IMR-90 (cell line): ENCODE data around the gene ANKH. TPM values are rescaled to one million over a fixed set of nuclear protein-coding genes. Genes with fewer than 3 reads are reported as not detected.

Experiments used
- ATAC-seq: fragments of 200-7000 bp; cut with Tn5 transposase; 2 replicates; pipeline ENCODE4 v1.9.1; 2020; ENCODE audit warnings: low read depth, mild to moderate bottlenecking, moderate library complexity
- BruUV-seq: library from RNA; stranded (reverse); fragments of 400-500 nt; replicated peaks from 2 replicates; lab custom pipeline; 2021; lab: Mats Ljungman, UMichigan
- CTCF ChIA-PET: fragments of 300-600 bp; formaldehyde crosslinking; extraction: SDS; loops from one replicate; lab custom pipeline; 2021; ENCODE audit warnings: antibody characterized with exemption; lab: Yijun Ruan, JAX
- POLR2A ChIA-PET: fragments of 300-600 bp; sonication (Branson Sonifier 250); formaldehyde crosslinking; loops from one replicate; lab custom pipeline; 2022; ENCODE audit warnings: antibody characterized with exemption; ENCODE audit not compliant: unreplicated experiment; lab: Charles Lee
- DNase-seq: peaks from one replicate; pipeline ENCODE4 v3.0.0; 2013
- H2AFZ ChIP-seq: replicated peaks from 2 replicates; pipeline ENCODE3; 2013; ENCODE audit warnings: low read length, mild to moderate bottlenecking; ENCODE audit not compliant: poor library complexity
- H2AK5ac ChIP-seq: 2 replicates; pipeline ENCODE4 v1.6.1; 2013; ENCODE audit warnings: low read depth, low read length, inconsistent platforms
- H2AK9ac ChIP-seq: replicated peaks from 2 replicates; pipeline ENCODE3; 2013; ENCODE audit warnings: mild to moderate bottlenecking, low read depth, low read length, moderate library complexity; ENCODE audit not compliant: poor library complexity
- H2BK120ac ChIP-seq: 2 replicates; pipeline ENCODE4 v1.6.1; 2013; ENCODE audit warnings: low read depth, low read length, inconsistent platforms
- H2BK15ac ChIP-seq: 3 replicates; pipeline ENCODE4 v1.6.1; 2013; ENCODE audit warnings: low read depth, low read length, inconsistent platforms
- H2BK20ac ChIP-seq: 2 replicates; pipeline ENCODE4 v1.6.1; 2013; ENCODE audit warnings: low read depth, mild to moderate bottlenecking, inconsistent platforms, low read length, moderate library complexity
- H2BK5ac ChIP-seq: 2 replicates; pipeline ENCODE4 v1.6.1; 2013; ENCODE audit warnings: mild to moderate bottlenecking, low read depth, low read length, inconsistent platforms; ENCODE audit not compliant: poor library complexity, severe bottlenecking
- H3K14ac ChIP-seq: replicated peaks from 2 replicates; pipeline ENCODE4 v1.6.1; 2013; ENCODE audit warnings: low read depth, low read length, inconsistent platforms
- H3K18ac ChIP-seq: 2 replicates; pipeline ENCODE4 v1.6.1; 2013; ENCODE audit warnings: low read depth, low read length, control low read depth
- H3K23ac ChIP-seq: 2 replicates; pipeline ENCODE4 v1.6.1; 2013; ENCODE audit warnings: low read depth, low read length, inconsistent platforms
- H3K27ac ChIP-seq: 2 replicates; pipeline ENCODE4 v1.5.1; 2013; ENCODE audit warnings: mild to moderate bottlenecking, control low read depth, low read length; ENCODE audit not compliant: insufficient read depth
- H3K27me3 ChIP-seq: 2 replicates; pipeline ENCODE4 v1.6.1; 2013; ENCODE audit warnings: low read length; ENCODE audit not compliant: control insufficient read depth, insufficient read depth
- H3K36me3 ChIP-seq: 2 replicates; pipeline ENCODE4 v1.6.1; 2013; ENCODE audit warnings: low read length, mixed read lengths; ENCODE audit not compliant: control insufficient read depth, insufficient read depth
- H3K4ac ChIP-seq: 2 replicates; pipeline ENCODE4 v1.6.1; 2013; ENCODE audit warnings: low read depth, low read length, inconsistent platforms
- H3K4me1 ChIP-seq: 2 replicates; pipeline ENCODE4 v1.6.1; 2013; ENCODE audit warnings: low read length, mixed read lengths; ENCODE audit not compliant: control insufficient read depth, insufficient read depth
- H3K4me2 ChIP-seq: 2 replicates; pipeline ENCODE4 v1.6.1; 2013; ENCODE audit warnings: low read depth, mild to moderate bottlenecking, control low read depth, low read length, moderate library complexity
- H3K4me3 ChIP-seq: 2 replicates; pipeline ENCODE4 v1.5.1; 2013; ENCODE audit warnings: low read depth, mild to moderate bottlenecking, control low read depth, low read length, moderate library complexity; ENCODE audit not compliant: insufficient read depth
- H3K56ac ChIP-seq: 2 replicates; pipeline ENCODE4 v1.6.1; 2013; ENCODE audit warnings: low read length, inconsistent platforms; ENCODE audit not compliant: insufficient read depth; ENCODE audit errors: extremely low read depth
- H3K79me1 ChIP-seq, 2 experiments: 2 replicates each; pipeline ENCODE4 v1.6.1; 2013; ENCODE audit warnings: low read length in 2 of 2, inconsistent platforms in 1 of 2, low read depth in 1 of 2
- H3K9ac ChIP-seq: 2 replicates; pipeline ENCODE4 v1.6.1; 2013; ENCODE audit warnings: low read depth, low read length, control low read depth
- H3K9me1 ChIP-seq: 2 replicates; pipeline ENCODE4 v1.6.1; 2013; ENCODE audit warnings: low read length, inconsistent platforms; ENCODE audit not compliant: insufficient read depth
- H3K9me3 ChIP-seq: 2 replicates; pipeline ENCODE4 v1.6.1; 2013; ENCODE audit warnings: low read length; ENCODE audit not compliant: control insufficient read depth, insufficient read depth
- H4K20me1 ChIP-seq: 2 replicates; pipeline ENCODE4 v1.6.1; 2013; ENCODE audit warnings: low read length, inconsistent platforms; ENCODE audit not compliant: insufficient read depth
- H4K5ac ChIP-seq: 2 replicates; pipeline ENCODE4 v1.6.1; 2013; ENCODE audit warnings: mild to moderate bottlenecking, low read depth, low read length, control low read depth
- H4K8ac ChIP-seq, 2 experiments: 2 replicates each; pipeline ENCODE4 v1.6.1; 2013; ENCODE audit warnings: low read depth in 2 of 2, low read length in 2 of 2, control low read depth in 1 of 2, inconsistent platforms in 1 of 2
- H4K91ac ChIP-seq: 2 replicates; pipeline ENCODE4 v1.6.1; 2013; ENCODE audit warnings: low read depth, low read length, inconsistent platforms; ENCODE audit not compliant: insufficient read depth
- BHLHE40 ChIP-seq: fragments of 150-350 bp; IDR thresholded peaks from 2 replicates; pipeline ENCODE4 v1.6.1; 2016; ENCODE audit warnings: mild to moderate bottlenecking, low read depth, low read length
- CEBPB ChIP-seq: IDR thresholded peaks from 2 replicates; pipeline ENCODE4 v1.6.1; 2012; ENCODE audit warnings: low read depth, low read length, improper control_type of control experiment
- CHD1 ChIP-seq: IDR thresholded peaks from 2 replicates; pipeline ENCODE4 v1.6.1; 2012; ENCODE audit warnings: low read depth, low read length, improper control_type of control experiment
- CTCF ChIP-seq: conservative IDR thresholded peaks from 2 replicates; pipeline ENCODE4 v1.5.1; 2012; ENCODE audit warnings: mild to moderate bottlenecking, low read depth, low read length, improper control_type of control experiment
- MAFK ChIP-seq: IDR thresholded peaks from 2 replicates; pipeline ENCODE4 v1.6.1; 2012; ENCODE audit warnings: low read depth, low read length, improper control_type of control experiment
- POLR2A ChIP-seq: IDR thresholded peaks from 2 replicates; pipeline ENCODE4 v1.6.1; 2012; ENCODE audit warnings: mild to moderate bottlenecking, low read depth, low read length
- RAD21 ChIP-seq: IDR thresholded peaks from 2 replicates; pipeline ENCODE4 v1.6.1; 2012; ENCODE audit warnings: low read length, improper control_type of control experiment
- RCOR1 ChIP-seq: IDR thresholded peaks from 2 replicates; pipeline ENCODE4 v1.6.1; 2012; ENCODE audit warnings: mild to moderate bottlenecking, low read length, improper control_type of control experiment; ENCODE audit not compliant: insufficient replicate concordance
- RFX5 ChIP-seq: IDR thresholded peaks from 2 replicates; pipeline ENCODE4 v1.8.0; 2012; ENCODE audit warnings: low read depth, mild to moderate bottlenecking, low read length, moderate library complexity
- SMC3 ChIP-seq: fragments of 150-350 bp; IDR thresholded peaks from 2 replicates; pipeline ENCODE4 v1.6.1; 2016; ENCODE audit warnings: low read depth, mild to moderate bottlenecking, antibody characterized with exemption, low read length, moderate library complexity
- WGBS, 2 experiments: methylation state at CpG; one replicate each; pipeline versions ENCODE4 v1.1.5 to v1.1.7; 2013; ENCODE audit warnings: missing lambda C conversion rate in 2 of 2; ENCODE audit not compliant: insufficient read length in 1 of 2; ENCODE audit errors: extremely low coverage in 2 of 2; 5-methylcytosine and 5-hydroxymethylcytosine counted together
- dilution Hi-C: fragments of 300-500 bp; cut with HindIII; formaldehyde crosslinking; loops from one replicate; pipeline ENCODE4 v1.14.3; 2018; ENCODE audit warnings: low sequenced_read_pairs; ENCODE audit not compliant: unreplicated experiment
- in situ Hi-C: fragments of 300-500 bp; cut with MboI; formaldehyde crosslinking; loops from 3 replicates; pipeline ENCODE4 v1.14.3; 2019; ENCODE audit warnings: low sequenced_read_pairs, inconsistent platforms, mixed read lengths
- intact Hi-C: fragments of 100-400 bp; cut with micrococcal nuclease; formaldehyde crosslinking; loops from 2 replicates; pipeline ENCODE4 v1.10.0; 2022
- polyA plus RNA-seq, 3 experiments: library from polyadenylated mRNA; depleted of rRNA; stranded (reverse); fragments of >200 nt; gene quantifications; 2 replicates each; pipeline ENCODE4 v1.2.3, GENCODE V29; 2012; ENCODE audit warnings: low replicate concordance in 1 of 3
- total RNA-seq: library from RNA; depleted of rRNA; stranded (reverse); fragments of >200 nt; gene quantifications from 2 replicates; pipeline ENCODE4 v1.2.3, GENCODE V29; 2012
- TF ChIP-seq, protein P1 (sequence below): fragments of 150-350 bp; IDR thresholded peaks from 2 replicates; pipeline ENCODE4 v1.6.1; 2017; ENCODE audit warnings: mild to moderate bottlenecking, antibody characterized with exemption, low read length, low read depth

The ANKH gene
- total and polyA plus RNA-seq, 2 of the 4 experiments (the other 2 are of a cell fraction), result 5.2 to 17.2 TPM

GRCh38 chr5:14816374-14816998 lies 55.1 kb downstream of the ANKH start:
- peak overlapping the region; percentile 58; the same call in 1 of the 2 replicates for H3K14ac ChIP-seq
- peak overlapping the region; percentile 16 for H2BK20ac ChIP-seq
- H2BK5ac ChIP-seq, result no peak overlapping the region
- no peak overlapping the region for H4K91ac ChIP-seq
- intact Hi-C loops (no loop called here), in situ Hi-C loops (no loop called here), dilution Hi-C loops (no loop called here)
- H4K20me1 ChIP-seq, result no peaks in the 10 kb centered on the region
- peak; percentile 15 for ATAC-seq
- no peak overlapping the region for H4K5ac ChIP-seq
- peak overlapping the region; percentile 14; the same call in 1 of the 2 replicates for H3K4ac ChIP-seq
- H3K4me2 ChIP-seq, result no peak overlapping the region
- no peaks in the 10 kb centered on the region for H3K36me3 ChIP-seq
- H3K4me3 ChIP-seq, result no peak overlapping the region
- H3K18ac ChIP-seq, result no peak overlapping the region
- H3K4me1 ChIP-seq, result peaks cover 2% of the 10 kb centered on the region
- H3K56ac ChIP-seq, result no peak overlapping the region
- H3K9ac ChIP-seq, result no peak overlapping the region
- no peaks in the 10 kb centered on the region for H3K27me3 ChIP-seq
- no peaks in the 10 kb centered on the region for H3K9me3 ChIP-seq
- H4K8ac ChIP-seq, result no peak overlapping the region
- H2BK120ac ChIP-seq, result peak overlapping the region; percentile 43; the same call in 1 of the 2 replicates
- CTCF ChIA-PET, result interaction anchor here (0.6 to 1.0 kb wide), 3 partner anchors 49 to 765 kb away, joined by 3 read pairs; no protein-coding TSS in a partner anchor
- no peak overlapping the region for H2AK9ac ChIP-seq
- no peak for DNase-seq
- POLR2A ChIA-PET, result interaction anchor here (0.9 kb wide), 1 partner anchor 61 kb away, joined by 3 read pairs; no protein-coding TSS in a partner anchor
- H3K79me1 ChIP-seq, result peaks cover 3 to 8% of the 10 kb centered on the region in 2 experiments; a peak in 1 of 4 replicates
- TF ChIP-seq RCOR1 (no peak), MAFK (no peak), CTCF (no peak), RAD21 (no peak), POLR2A (no peak), SMC3 (no peak), CEBPB (no peak), RFX5 (no peak), BHLHE40 (no peak), CHD1 (no peak)
- TF ChIP-seq, protein P1, sequence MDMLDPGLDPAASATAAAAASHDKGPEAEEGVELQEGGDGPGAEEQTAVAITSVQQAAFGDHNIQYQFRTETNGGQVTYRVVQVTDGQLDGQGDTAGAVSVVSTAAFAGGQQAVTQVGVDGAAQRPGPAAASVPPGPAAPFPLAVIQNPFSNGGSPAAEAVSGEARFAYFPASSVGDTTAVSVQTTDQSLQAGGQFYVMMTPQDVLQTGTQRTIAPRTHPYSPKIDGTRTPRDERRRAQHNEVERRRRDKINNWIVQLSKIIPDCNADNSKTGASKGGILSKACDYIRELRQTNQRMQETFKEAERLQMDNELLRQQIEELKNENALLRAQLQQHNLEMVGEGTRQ, result no peak
- no peak overlapping the region for H2AFZ ChIP-seq
- H3K23ac ChIP-seq, result peak overlapping the region; percentile 66; the same call in 1 of the 2 replicates
- WGBS, 2 experiments, result 72% methylated on average over 3 of the region's 11 CpGs; no CpG with 5 or more reads in 1 of the 2 experiments
- H2AK5ac ChIP-seq, result peak overlapping the region; percentile 86
- H3K27ac ChIP-seq, result no peak overlapping the region
- H2BK15ac ChIP-seq, result 0 out of 3 replicates have a peak overlapping the region, but pooled peaks have one; percentile 8
- H3K9me1 ChIP-seq, result peaks cover 5% of the 10 kb centered on the region; the same call in 1 of the 2 replicates
- no TSS peak for BruUV-seq
